ENCODE results near the gene RNU6-9. TPM values are rescaled to one million over a fixed set of nuclear protein-coding genes. Genes with fewer than 3 reads are reported as not detected.

Gene RNU6-9
- total and polyA plus RNA-seq, 10 donors, result not detected

- Histone ChIP-seq H3K27ac (peak overlapping the region in 7 of 8 donors; percentile 41 to 99 (median 98)), H3K36me3 (peaks cover 0 to 49% (median 8%) of the 10 kb centered on the region in 6 donors), H3K9me3 (no peaks in the 10 kb centered on the region), H3K27me3 (replicated peaks in 1 of 7) (no peaks in the 10 kb centered on the region), H3K4me3 (peak overlapping the region in 1 of 8 donors; percentile 33), H3K4me1 (peaks cover 25 to 99% (median 67%) of the 10 kb centered on the region in 6 donors)
- DNase-seq, result no peak
- TF ChIP-seq POLR2AphosphoS5 (IDR thresholded peaks at IDR 0.05) (no peak), CTCF (IDR thresholded peaks at IDR 0.05 in 8 of 11, conservative IDR thresholded peaks at IDR 0.05 in 3 of 11) (no peak), POLR2A (IDR thresholded peaks at IDR 0.05) (no peak)
- intact Hi-C loops (cut with DNase I; ENCODE audit: low total_unique reads), result no loop called here
- 69 to 85% (median 83%) methylated on average over 7 of the region's 7 CpGs for WGBS, 5 donors
Measured at GRCh38 chr19:906480-906879, 13.2 kb downstream of the RNU6-9 start.

GRCh38 chr19:907183-907853 lies 14.0 kb downstream of the RNU6-9 start:
- peak; percentile 40 to 79 (median 42) for TF ChIP-seq POLR2AphosphoS5 (IDR thresholded peaks at IDR 0.05)
- TF ChIP-seq CTCF (IDR thresholded peaks at IDR 0.05 in 8 of 11, conservative IDR thresholded peaks at IDR 0.05 in 3 of 11), result no peak
- peak overlapping the region; percentile 79 to 99 (median 94) for H3K27ac ChIP-seq
- H3K9me3 ChIP-seq, result no peaks in the 10 kb centered on the region
- peaks cover 29 to 97% (median 67%) of the 10 kb centered on the region in 6 donors for H3K4me1 ChIP-seq
- 42 to 64% (median 52%) methylated on average over 10 to 14 of the region's 14 CpGs for WGBS, 5 donors
- H3K4me3 ChIP-seq, result peak overlapping the region in 1 of 8 donors; percentile 68
- DNase-seq, result peak; percentile 93
- no peaks in the 10 kb centered on the region for H3K27me3 ChIP-seq (replicated peaks in 1 of 7)
- H3K36me3 ChIP-seq, result peaks cover 0 to 43% (median 1%) of the 10 kb centered on the region in 6 donors
- intact Hi-C loops (cut with DNase I; ENCODE audit: low total_unique reads), result no loop called here

GRCh38 chr19:911197-912033 lies 18.1 kb downstream of the RNU6-9 start:
- H3K27me3 ChIP-seq (replicated peaks in 1 of 7), result peaks cover 0 to 6% (median 0%) of the 10 kb centered on the region in 7 donors
- H3K27ac ChIP-seq, result peak overlapping the region in 7 of 8 donors; percentile 32 to 99 (median 98)
- TF ChIP-seq POLR2A (IDR thresholded peaks at IDR 0.05), result no peak
- TF ChIP-seq POLR2AphosphoS5 (IDR thresholded peaks at IDR 0.05), result peak in 1 of 3 donors; percentile 61
- DNase-seq, result peak; percentile 86
- H3K4me3 ChIP-seq, result peak overlapping the region in 5 of 8 donors; percentile 8 to 84 (median 64)
- peaks cover 29 to 85% (median 63%) of the 10 kb centered on the region in 6 donors for H3K4me1 ChIP-seq
- H3K9me3 ChIP-seq, result no peaks in the 10 kb centered on the region
- intact Hi-C loops (cut with DNase I; ENCODE audit: low total_unique reads), result no loop called here
- WGBS, 5 donors, result 80 to 87% (median 82%) methylated on average over 53 to 54 of the region's 54 CpGs
- peaks cover 0 to 20% (median 0%) of the 10 kb centered on the region in 6 donors for H3K36me3 ChIP-seq

GRCh38 chr19:912181-913079 lies 19.1 kb downstream of the RNU6-9 start:
- intact Hi-C loops (cut with DNase I; ENCODE audit: low total_unique reads), result no loop called here
- 3 to 9% (median 5%) methylated on average over 36 to 67 of the region's 69 CpGs for WGBS, 5 donors
- DNase-seq, result peak; percentile 89

More at GRCh38 chr19:912181-913079, 19.1 kb downstream of the RNU6-9 start:
- TF ChIP-seq CTCF (IDR thresholded peaks at IDR 0.05 in 8 of 11, conservative IDR thresholded peaks at IDR 0.05 in 3 of 11) (no peak), POLR2A (IDR thresholded peaks at IDR 0.05) (no peak), POLR2AphosphoS5 (IDR thresholded peaks at IDR 0.05) (no peak)
- Histone ChIP-seq H3K27ac (peak overlapping the region; percentile 66 to 99 (median 98)), H3K36me3 (peaks cover 0 to 20% (median 0%) of the 10 kb centered on the region in 6 donors), H3K9me3 (no peaks in the 10 kb centered on the region), H3K27me3 (replicated peaks in 1 of 7) (peaks cover 4 to 16% (median 10%) of the 10 kb centered on the region in 7 donors), H3K4me3 (peak overlapping the region; percentile 44 to 84 (median 58)), H3K4me1 (peaks cover 32 to 85% (median 63%) of the 10 kb centered on the region in 6 donors)

Data from spleen (tissue), 11 donors.